NB4 (cell line): ENCODE data around the gene PAK2.
"Not testable (repeated sequence)": the region's sequence is repeated elsewhere in the genome, so short reads cannot be mapped to it uniquely, and the experiment has no call there.

ENCODE experiments used
- DNase-seq: peaks from one replicate; pipeline ENCODE4 v3.0.0; 2010; ENCODE audit warnings: low read depth
- H3K4me3 ChIP-seq: one replicate; pipeline ENCODE4 v1.5.1; 2011; ENCODE audit warnings: mild to moderate bottlenecking, low read depth, low read length, moderate library complexity
- MAX ChIP-seq: IDR thresholded peaks from 2 replicates; pipeline ENCODE4 v1.6.1; 2011; ENCODE audit warnings: low read depth, low read length
- MYC ChIP-seq: IDR thresholded peaks from 2 replicates; pipeline ENCODE4 v1.6.1; 2011; ENCODE audit warnings: low read depth, low read length
- POLR2A ChIP-seq: IDR thresholded peaks from 2 replicates; pipeline ENCODE4 v1.6.1; 2011; ENCODE audit warnings: mild to moderate bottlenecking; ENCODE audit not compliant: insufficient read length; ENCODE audit errors: extremely low read depth
- TF ChIP-seq, protein P1 (sequence below): IDR thresholded peaks from one replicate; pipeline ENCODE4 v1.5.1; 2012; ENCODE audit warnings: low read depth, low read length

PAK2 gene

DNA sequence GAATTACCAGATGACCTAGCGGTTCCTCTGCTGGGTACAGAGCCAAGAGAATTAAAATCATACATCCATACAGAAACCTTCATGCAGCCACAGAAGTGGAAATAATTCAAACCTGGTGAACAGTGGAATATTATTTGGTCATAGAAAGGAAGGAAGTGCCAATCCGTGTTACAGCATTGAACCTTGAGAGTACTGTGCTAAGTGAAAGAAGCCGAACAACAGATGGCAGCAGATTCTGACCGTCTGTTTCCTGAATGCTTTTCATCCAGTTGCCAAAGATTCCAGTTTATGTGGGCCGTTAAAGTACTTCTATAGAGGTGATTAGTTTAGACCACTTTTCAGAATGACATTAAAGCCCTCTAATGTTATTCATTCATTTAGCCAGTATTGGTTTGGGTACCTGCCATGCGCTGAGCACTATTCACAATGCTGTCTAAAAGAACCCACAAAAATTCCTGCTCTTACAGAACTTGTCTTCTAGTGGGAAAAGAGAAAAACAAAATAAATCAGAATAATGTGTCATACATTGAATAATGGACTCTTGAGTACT is 82.2 kb downstream of the PAK2 start:
- no peak for DNase-seq
- H3K4me3 ChIP-seq = no peak overlapping the region
- no peak for TF ChIP-seq POLR2A
- TF ChIP-seq, protein P1, sequence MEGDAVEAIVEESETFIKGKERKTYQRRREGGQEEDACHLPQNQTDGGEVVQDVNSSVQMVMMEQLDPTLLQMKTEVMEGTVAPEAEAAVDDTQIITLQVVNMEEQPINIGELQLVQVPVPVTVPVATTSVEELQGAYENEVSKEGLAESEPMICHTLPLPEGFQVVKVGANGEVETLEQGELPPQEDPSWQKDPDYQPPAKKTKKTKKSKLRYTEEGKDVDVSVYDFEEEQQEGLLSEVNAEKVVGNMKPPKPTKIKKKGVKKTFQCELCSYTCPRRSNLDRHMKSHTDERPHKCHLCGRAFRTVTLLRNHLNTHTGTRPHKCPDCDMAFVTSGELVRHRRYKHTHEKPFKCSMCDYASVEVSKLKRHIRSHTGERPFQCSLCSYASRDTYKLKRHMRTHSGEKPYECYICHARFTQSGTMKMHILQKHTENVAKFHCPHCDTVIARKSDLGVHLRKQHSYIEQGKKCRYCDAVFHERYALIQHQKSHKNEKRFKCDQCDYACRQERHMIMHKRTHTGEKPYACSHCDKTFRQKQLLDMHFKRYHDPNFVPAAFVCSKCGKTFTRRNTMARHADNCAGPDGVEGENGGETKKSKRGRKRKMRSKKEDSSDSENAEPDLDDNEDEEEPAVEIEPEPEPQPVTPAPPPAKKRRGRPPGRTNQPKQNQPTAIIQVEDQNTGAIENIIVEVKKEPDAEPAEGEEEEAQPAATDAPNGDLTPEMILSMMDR = no peak
- TF ChIP-seq MYC = no peak
- no peak for TF ChIP-seq MAX

- not testable (repeated sequence) for DNase-seq, H3K4me3 ChIP-seq
Observed at GRCh38 chr3:196829651-196830050, 90.0 kb downstream of the PAK2 start.

GRCh38 chr3:196835086-196835485 is 95.4 kb downstream of the PAK2 start:
- no peak overlapping the region for H3K4me3 ChIP-seq
- DNase-seq = no peak
- TF ChIP-seq MAX = no peak
- TF ChIP-seq MYC = no peak
- TF ChIP-seq, protein P1 = no peak
- TF ChIP-seq POLR2A = no peak

GRCh38 chr3:196836626-196837025 is 97.0 kb downstream of the PAK2 start:
- not testable (repeated sequence) for DNase-seq, H3K4me3 ChIP-seq

- TF ChIP-seq, protein P1 = peak; percentile 92
- TF ChIP-seq MAX = 0 out of 2 replicates have a peak, but pooled peaks have one; percentile 17
- 0 out of 2 replicates have a peak, but pooled peaks have one; percentile 31 for TF ChIP-seq MYC
- TF ChIP-seq POLR2A = no peak
- no peak overlapping the region for H3K4me3 ChIP-seq
- peak; percentile 78 for DNase-seq
Observed at GRCh38 chr3:196837819-196838420, 98.3 kb downstream of the PAK2 start.

DNA sequence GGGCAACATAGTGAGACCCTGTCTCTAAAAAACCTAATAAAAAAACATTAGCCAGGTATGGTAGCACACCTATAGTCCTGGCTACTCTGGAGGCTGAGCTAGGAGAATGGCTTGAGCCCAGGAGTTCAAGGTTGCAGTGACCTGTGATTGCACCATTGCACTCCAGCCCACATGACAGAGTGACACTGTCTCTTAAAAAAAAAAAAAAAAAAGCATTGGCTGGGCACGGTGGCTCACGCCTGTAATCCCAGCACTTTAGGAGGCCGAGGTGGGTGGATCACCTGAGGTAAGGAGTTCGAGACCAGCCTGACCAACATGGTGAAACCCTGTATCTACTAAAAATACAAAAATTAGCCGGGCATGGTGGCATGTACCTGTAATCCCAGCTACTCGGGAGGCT is 99.7 kb downstream of the PAK2 start:
- not testable (repeated sequence) for DNase-seq, H3K4me3 ChIP-seq

GRCh38 chr3:196842567-196843434 is 103.1 kb downstream of the PAK2 start:
- no peak for TF ChIP-seq MAX
- TF ChIP-seq, protein P1 = no peak
- TF ChIP-seq POLR2A = no peak
- TF ChIP-seq MYC = no peak

More at GRCh38 chr3:196842567-196843434, 103.1 kb downstream of the PAK2 start:
- H3K4me3 ChIP-seq = no peak overlapping the region
- no peak for DNase-seq
